GM21528 (cell line): ENCODE results near the gene CASK.
"Not testable (repeated sequence)": the region's sequence is repeated elsewhere in the genome, so short reads cannot be mapped to it uniquely, and the experiment has no call there.

ENCODE experiments used
- ATAC-seq: cut with Tn5 transposase; IDR thresholded peaks from one replicate; pipeline ENCODE4 v1.9.1; 2021; ENCODE audit warnings: mild to moderate bottlenecking, moderate library complexity; ENCODE audit not compliant: unreplicated experiment, low FRiP score

Gene CASK

GRCh38 chrX:41750716-41751115, 172.6 kb downstream of the CASK start:
- ATAC-seq = no peak

- ATAC-seq = no peak
These were observed 183.5 kb downstream of the CASK start for GRCh38 chrX:41739871-41740270.

GRCh38 chrX:41737065-41737464, 186.3 kb downstream of the CASK start:
- no peak for ATAC-seq

- no peak for ATAC-seq
These were observed 188.8 kb downstream of the CASK start for GRCh38 chrX:41734530-41734929.

GRCh38 chrX:41733939-41734338, 189.4 kb downstream of the CASK start:
- peak; percentile 98 for ATAC-seq

- no peak for ATAC-seq
These were observed 191.1 kb downstream of the CASK start for GRCh38 chrX:41732260-41732659.

GRCh38 chrX:41730081-41730480, 193.3 kb downstream of the CASK start:
- no peak for ATAC-seq

GRCh38 chrX:41728125-41728524, 195.2 kb downstream of the CASK start:
- ATAC-seq = no peak

GRCh38 chrX:41723826-41724225, 199.5 kb downstream of the CASK start, which contains the start of gene GPR82:
TSS of gene GPR82 (plus strand) at chrX:41724181. CDS start at chrX:41727027, 2,846 bp downstream.
- no peak for ATAC-seq

- ATAC-seq = no peak
These were observed 200.3 kb downstream of the CASK start for GRCh38 chrX:41722816-41723618.

GRCh38 chrX:41722214-41722613, 201.1 kb downstream of the CASK start:
- ATAC-seq = no peak

GRCh38 chrX:41721590-41721989, 201.8 kb downstream of the CASK start:
- no peak for ATAC-seq

GRCh38 chrX:41720125-41720779, 203.1 kb downstream of the CASK start:
- peak; percentile 82 for ATAC-seq

- ATAC-seq = not testable (repeated sequence)
These were observed 203.7 kb downstream of the CASK start for GRCh38 chrX:41719610-41720009.

- ATAC-seq = no peak
These were observed 204.7 kb downstream of the CASK start for GRCh38 chrX:41718481-41719235.

- ATAC-seq = no peak
These were observed 206.4 kb downstream of the CASK start for GRCh38 chrX:41716767-41717473.

- no peak for ATAC-seq
These were observed 207.1 kb downstream of the CASK start for GRCh38 chrX:41716222-41716621.

GRCh38 chrX:41711021-41711667, 212.2 kb downstream of the CASK start:
- ATAC-seq = no peak

- ATAC-seq = no peak
These were observed 214.9 kb downstream of the CASK start for GRCh38 chrX:41708486-41708885.

GRCh38 chrX:41707218-41707617, 216.1 kb downstream of the CASK start:
- no peak for ATAC-seq
